HG03135 (cell line): ENCODE results near the gene CNIH2.
"Not testable (repeated sequence)": the region's sequence is repeated elsewhere in the genome, so short reads cannot be mapped to it uniquely, and the experiment has no call there.

ENCODE experiments used
- ATAC-seq: cut with Tn5 transposase; IDR thresholded peaks from one replicate; pipeline ENCODE4 v1.9.1; 2021; ENCODE audit warnings: mild to moderate bottlenecking, moderate library complexity; ENCODE audit not compliant: unreplicated experiment

Gene CNIH2

DNA sequence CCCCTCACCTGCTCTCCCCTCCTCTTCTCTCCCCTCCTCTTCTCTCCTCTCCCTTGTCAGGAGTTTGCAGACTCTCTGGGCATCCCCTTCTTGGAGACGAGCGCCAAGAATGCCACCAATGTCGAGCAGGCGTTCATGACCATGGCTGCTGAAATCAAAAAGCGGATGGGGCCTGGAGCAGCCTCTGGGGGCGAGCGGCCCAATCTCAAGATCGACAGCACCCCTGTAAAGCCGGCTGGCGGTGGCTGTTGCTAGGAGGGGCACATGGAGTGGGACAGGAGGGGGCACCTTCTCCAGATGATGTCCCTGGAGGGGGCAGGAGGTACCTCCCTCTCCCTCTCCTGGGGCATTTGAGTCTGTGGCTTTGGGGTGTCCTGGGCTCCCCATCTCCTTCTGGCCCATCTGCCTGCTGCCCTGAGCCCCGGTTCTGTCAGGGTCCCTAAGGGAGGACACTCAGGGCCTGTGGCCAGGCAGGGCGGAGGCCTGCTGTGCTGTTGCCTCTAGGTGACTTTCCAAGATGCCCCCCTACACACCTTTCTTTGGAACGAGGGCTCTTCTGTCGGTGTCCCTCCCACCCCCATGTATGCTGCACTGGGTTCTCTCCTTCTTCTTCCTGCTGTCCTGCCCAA, 1.9 kb upstream of the CNIH2 start:
- ATAC-seq: no peak

GRCh38 chr11:66276619-66277018, 1.4 kb upstream of the CNIH2 start:
- not testable (repeated sequence) for ATAC-seq

DNA sequence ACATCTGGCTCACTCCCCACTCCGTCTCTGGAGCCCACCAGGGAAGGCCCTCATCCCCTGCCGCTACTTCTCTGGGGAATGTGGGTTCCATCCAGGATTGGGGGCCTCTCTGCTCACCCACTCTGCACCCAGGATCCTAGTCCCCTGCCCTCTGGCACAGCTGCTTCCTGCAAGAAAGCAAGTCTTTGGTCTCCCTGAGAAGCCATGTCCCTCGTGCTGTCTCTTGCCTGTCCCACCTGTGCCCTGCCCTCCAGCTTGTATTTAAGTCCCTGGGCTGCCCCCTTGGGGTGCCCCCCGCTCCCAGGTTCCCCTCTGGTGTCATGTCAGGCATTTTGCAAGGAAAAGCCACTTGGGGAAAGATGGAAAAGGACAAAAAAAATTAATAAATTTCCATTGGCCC, 911 bp upstream of the CNIH2 start:
- not testable (repeated sequence) for ATAC-seq

- ATAC-seq: no peak
Observed at GRCh38 chr11:66278363-66279091, 552 bp downstream of the CNIH2 start.

GRCh38 chr11:66279092-66279734, 1.2 kb downstream of the CNIH2 start:
- no peak for ATAC-seq

DNA sequence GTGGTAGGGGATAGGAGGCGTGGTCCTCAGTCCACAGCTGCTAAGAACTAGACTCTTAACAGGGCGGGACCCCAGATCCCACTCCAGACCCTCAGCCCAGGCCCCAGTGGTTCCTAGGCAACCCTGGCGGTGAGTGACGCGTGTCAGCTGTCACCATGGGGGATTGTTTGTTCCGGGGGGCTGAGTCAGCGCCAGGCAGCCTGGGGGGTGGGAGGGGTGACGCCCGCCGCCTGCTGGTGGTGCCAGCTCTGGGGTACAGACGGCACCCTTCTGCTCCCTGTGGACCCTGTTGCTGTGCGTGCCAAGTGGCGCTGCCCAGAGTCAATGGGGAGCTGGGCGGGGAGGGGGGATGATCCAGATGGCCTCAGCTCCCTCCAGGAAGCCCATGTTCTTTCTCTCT, 2.5 kb downstream of the CNIH2 start:
- no peak for ATAC-seq

DNA sequence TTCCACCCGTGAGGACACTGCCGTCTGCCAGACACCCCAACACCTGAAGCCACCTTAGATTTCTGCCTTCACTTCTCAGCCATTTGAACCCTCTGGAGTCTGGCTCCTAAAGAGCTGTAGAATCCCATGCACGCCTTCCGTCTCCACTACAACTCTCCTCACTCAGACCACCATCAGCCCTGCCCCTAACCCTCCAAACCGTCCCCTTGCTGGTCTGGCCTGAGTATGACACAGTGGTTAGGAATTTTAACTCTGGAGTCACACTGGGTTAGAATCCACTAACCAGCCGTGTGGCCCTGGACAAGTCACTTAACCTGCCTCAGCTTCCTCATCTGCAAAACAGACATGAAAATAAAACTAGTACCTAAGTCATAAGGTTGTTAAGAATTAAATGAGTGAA, 3.0 kb downstream of the CNIH2 start:
- ATAC-seq: no peak

GRCh38 chr11:66281776-66282467, 3.9 kb downstream of the CNIH2 start:
- no peak for ATAC-seq

DNA sequence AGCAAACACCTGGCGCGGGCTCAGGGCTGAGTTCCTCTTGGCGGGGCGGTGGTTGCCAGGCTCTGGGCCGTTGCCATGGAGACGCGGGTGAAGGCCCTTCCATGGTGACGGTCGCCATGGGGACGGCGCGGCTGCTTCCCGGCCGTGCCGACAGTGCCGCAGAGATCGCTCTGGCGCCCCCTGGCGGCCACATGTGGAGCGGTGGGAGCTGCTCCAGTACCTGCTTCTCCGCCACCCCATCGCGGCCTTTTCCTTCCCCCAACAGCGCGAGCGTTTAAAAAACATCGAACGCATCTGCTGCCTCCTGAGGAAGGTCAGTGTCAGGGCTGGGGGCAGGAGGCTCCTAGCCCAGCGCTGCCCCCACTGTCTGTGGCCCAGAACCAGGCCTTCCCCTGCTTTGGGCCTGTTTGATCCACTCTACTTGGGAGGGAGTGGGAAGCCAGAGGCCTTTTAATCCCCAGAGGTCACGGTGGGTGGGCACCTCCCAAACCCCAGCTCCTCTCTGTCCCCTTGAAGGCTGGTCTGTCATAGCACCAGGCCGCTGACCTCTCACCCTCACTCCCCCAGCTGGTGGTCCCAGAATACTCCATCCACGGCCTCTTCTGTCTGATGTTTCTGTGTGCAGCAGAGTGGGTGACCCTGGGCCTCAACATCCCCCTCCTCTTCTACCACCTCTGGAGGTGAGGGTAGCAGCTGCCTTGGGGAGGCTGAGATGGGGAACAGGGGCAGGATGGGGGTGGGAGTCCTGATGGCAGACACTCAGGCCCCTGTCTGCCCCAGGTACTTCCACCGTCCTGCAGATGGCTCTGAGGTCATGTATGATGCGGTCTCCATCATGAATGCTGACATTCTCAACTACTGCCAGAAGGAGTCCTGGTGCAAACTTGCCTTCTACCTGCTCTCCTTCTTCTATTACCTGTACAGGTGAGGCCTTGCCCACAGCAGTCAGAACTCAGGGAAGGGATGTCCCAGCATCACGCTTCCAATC, 4.8 kb downstream of the CNIH2 start:
- ATAC-seq: peak; percentile 84

DNA sequence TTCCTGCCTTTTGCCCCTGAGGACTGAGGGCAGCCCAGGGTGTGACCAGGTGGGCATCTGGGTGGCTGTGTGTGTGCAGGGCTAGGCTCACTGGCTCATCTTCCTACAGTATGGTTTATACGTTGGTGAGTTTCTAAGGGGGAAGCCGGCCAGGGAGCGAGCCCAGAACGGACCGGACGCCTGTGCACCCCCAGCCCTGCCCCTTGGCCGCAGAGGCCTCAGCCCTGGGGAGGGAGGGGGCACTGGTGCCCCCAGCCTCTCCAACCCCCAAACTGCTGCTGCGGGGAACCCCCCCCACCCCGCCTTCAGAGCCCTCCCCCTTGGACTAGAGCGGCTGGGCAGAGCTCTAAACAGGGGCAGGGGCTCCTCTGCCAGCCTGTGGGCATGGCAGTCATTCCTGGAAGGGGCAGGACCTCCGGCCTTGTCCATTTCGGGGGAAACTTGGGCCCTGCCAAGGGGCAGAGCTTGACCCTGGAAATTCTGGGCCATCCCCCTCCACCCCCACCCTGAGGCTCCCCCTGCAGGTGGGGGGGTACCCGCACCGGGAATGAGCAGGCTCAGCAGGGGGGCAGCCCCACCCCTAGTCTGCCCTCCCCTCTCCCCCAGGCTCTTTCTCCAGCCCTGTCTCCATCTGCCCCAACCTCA, 5.6 kb downstream of the CNIH2 start:
- ATAC-seq: no peak

DNA sequence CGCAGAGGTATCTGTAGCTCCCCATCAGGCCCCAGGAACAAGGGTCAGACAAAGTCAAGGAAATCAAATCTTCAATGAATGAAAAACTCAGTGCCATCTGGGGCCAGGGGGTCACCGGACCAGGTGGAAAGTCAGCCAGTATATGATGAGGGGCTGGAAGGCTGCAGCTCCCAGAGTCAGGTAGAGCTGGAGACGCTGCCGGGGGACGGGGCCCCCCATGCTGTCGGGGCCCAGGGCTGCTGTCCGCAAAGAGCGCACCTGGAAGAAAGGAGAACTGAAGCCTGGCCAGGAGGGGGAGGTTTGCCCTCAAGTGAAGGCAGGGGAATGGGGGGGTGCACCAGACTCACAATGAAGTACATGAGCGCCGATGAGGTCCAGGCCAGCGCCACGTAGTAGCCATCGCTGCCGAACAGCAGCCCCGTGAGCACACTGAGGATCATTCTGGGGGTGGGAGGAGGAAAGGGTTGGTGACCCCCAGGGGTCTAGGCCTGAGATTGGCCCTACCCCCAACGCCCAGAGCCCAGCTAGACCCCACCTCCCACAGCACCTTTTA, 6.6 kb downstream of the CNIH2 start:
- ATAC-seq: no peak

DNA sequence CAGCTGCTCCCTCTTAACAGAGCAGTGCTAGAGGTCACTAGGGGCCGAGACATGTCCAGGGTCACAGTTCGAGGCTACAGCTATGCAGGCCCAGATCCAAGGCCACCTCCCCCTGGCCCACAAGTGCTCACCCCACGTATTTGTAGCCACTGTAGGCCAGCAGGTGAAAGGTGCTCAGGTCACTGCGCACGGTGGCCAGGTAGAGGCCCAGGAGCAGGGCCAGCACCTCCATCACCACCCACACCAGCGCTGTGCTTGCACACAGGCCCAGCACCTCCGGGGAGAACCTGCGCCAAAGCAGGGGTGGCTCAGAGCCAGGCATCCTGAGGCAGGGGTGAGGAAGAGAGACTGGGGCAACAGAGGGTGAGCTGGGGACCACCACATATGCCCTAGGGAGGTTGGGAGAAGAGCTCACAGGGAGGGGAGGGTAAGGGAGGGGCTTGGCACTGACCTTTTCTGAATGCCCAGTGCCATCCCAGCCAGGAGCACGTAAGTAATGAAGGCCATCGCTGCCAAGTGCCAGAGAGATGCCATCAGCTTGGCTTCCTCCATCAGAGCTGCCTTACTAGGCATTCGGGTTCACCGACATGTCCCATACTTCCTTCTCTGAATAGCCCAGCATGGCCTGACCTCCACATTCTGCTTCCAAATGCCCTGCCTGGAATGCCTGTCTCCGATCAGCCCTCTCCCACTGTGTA, 7.4 kb downstream of the CNIH2 start:
- no peak for ATAC-seq

DNA sequence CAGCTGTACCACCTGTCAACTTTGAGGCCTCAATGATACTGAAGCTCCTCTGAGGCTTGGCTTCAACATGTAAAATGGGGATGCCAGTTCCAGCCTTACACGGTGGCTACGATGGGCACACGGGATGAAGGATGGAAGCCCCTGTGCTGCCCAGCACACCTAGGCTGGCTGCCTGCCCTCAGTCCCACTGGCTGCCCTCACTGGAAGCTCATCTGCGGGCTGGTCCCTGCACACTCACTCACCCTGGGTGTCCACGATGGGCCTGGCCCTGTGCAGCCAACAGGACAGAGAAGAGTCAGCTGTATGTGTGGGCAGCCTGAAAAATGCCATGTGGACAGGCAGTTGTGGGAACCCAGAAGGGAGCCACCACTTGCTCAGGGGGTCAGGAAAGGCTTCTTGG, 8.7 kb downstream of the CNIH2 start:
- no peak for ATAC-seq

DNA sequence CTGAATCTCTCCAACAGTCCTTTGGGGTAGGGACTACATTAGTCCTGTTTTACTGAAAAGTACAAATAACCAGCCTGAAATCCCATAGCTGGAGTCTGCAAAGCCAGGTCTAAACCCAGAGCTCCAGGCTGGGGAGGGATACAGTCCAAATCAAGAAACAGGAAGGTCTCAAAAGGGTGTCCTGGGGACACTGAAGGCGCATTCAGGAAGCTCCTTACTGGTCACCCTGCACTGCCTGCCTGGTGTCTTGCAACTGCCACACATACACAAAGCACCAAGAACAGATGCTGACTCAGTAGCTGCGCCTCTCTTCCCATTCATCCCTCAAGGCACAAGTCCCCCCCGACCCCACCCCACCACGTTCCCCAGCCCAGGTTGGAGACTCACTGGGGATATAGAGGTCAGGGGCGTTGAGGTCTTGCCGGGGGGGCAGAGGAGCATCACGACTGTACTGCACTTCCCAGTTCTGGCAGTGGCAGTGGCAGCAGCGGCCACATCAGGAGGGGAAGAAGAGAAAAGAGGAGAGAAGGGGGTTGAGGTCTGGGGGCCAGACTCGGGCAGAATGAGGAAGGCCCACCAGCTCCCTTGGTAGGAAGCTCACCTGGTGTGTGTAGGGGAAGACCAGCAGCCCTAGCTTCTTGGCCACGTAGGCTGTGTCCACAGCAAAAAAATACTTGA, 9.4 kb downstream of the CNIH2 start:
- ATAC-seq: no peak

GRCh38 chr11:66287889-66288670, 10.1 kb downstream of the CNIH2 start:
- no peak for ATAC-seq

GRCh38 chr11:66288671-66289547, 10.9 kb downstream of the CNIH2 start, which contains the start of gene YIF1A:
Gene YIF1A (minus strand): TSS chr11:66289143. CDS start chr11:66288985, 158 bp downstream.
- ATAC-seq: peak; percentile 85
